ENCODE measurements around the gene CA11. TPM values are rescaled to one million over a fixed set of nuclear protein-coding genes. Genes with fewer than 3 reads are reported as not detected.
A peak's percentile ranks its signal among the peaks of the same experiment; 100 is the strongest.

Gene CA11
- total RNA-seq, 2 experiments from 2014 or later, result 11.1 to 13.0 TPM

DNA sequence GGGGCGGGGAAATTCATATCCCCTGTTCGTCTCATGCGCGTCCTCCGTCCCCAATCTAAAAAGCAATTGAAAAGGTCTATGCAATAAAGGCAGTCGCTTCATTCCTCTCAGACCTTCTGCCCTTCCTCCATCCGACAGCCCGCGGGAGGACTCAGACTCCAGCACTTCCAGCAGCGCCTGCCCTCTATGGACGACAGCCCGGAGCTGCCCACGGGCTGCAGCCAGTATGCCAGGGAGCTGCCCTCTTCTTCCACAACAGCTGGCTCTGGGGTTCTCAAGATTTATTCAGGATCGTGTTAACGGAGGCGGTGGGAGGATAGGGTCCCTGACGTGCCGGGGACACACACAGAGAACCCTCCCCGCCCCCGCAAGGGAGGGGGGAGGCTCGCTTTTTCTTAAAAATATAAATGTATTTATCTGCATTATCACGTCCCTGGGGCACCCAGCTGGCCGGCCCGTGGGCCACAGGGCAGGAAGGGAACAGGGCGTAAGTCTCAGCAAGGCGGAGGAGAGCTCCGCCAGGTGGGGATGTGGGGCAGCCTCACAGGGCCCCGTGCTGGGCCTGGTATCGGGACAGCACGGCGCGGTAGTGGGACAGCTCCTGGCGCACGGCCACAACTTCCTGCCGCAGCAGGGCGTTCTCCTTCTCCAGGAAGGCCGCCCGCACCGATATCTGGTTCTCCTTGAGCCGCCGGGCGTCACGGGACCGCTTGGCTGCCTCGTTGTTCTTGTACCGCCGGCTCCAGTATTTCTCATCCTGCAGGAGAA lies 15.5 kb downstream of the CA11 start:
- Mint-ChIP-seq H3K27me3 (no peaks in the 10 kb centered on the region), H3K36me3 (ENCODE audit: low read depth) (peaks cover 4% of the 10 kb centered on the region), H3K4me3 (no peak overlapping the region), H3K4me1 (ENCODE audit: low read depth) (peaks cover 41% of the 10 kb centered on the region), H3K27ac (no peak overlapping the region), H3K9me3 (no peaks in the 10 kb centered on the region)
- DNase-seq (no peak), ATAC-seq (no peak)
- POLR2A ChIA-PET, result interaction anchor here (0.6 to 9.6 kb wide), 2 partner anchors 11 to 243 kb away, joined by 3 to 154 read pairs; partner anchors contain the start of genes FAM83E, RPL18 and SPHK2
- intact Hi-C loops (cut with micrococcal nuclease), result loop anchor here (10.0 kb wide), 1 partner anchor 244 kb away; the partner anchor contains the start of gene PPP1R15A
- TF ChIP-seq CTCF (IDR thresholded peaks at IDR 0.05), result no peak
- CTCF ChIA-PET, result interaction anchor here (1.1 kb wide), 1 partner anchor 13 kb away, joined by 3 read pairs; no protein-coding TSS in a partner anchor

GRCh38 chr19:48629599-48630295 lies 16.2 kb downstream of the CA11 start:
- Mint-ChIP-seq H3K4me3 (no peak overlapping the region), H3K4me1 (ENCODE audit: low read depth) (peaks cover 40% of the 10 kb centered on the region), H3K36me3 (ENCODE audit: low read depth) (peaks cover 4% of the 10 kb centered on the region), H3K27ac (no peak overlapping the region), H3K27me3 (no peaks in the 10 kb centered on the region), H3K9me3 (no peaks in the 10 kb centered on the region)
- POLR2A ChIA-PET, result interaction anchor here (0.6 to 9.6 kb wide), 2 partner anchors 10 to 244 kb away, joined by 3 to 154 read pairs; partner anchors contain the start of genes FAM83E, RPL18 and SPHK2
- no peak for ATAC-seq
- CTCF ChIA-PET, result interaction anchor here (1.1 kb wide), 1 partner anchor 13 kb away, joined by 3 read pairs; no protein-coding TSS in a partner anchor
- peak; percentile 46 for DNase-seq
- no peak for TF ChIP-seq CTCF (IDR thresholded peaks at IDR 0.05)
- intact Hi-C loops (cut with micrococcal nuclease), result loop anchor here (10.0 kb wide), 1 partner anchor 245 kb away; the partner anchor contains the start of gene PPP1R15A

DNA sequence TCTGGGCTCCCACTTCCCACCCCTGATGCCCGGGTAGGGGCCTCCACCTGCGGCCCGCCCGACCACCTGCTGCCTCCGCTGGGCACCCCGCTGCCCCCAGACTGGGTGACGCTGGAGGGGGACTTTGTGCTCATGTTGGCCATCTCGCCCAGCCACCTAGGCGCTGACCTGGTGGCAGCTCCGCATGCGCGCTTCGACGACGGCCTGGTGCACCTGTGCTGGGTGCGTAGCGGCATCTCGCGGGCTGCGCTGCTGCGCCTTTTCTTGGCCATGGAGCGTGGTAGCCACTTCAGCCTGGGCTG lies 16.7 kb downstream of the CA11 start:
- ATAC-seq, result no peak
- peaks cover 41% of the 10 kb centered on the region for H3K4me1 Mint-ChIP-seq (ENCODE audit: low read depth)
- CTCF ChIA-PET, result no interaction called here
- no peak for TF ChIP-seq CTCF (IDR thresholded peaks at IDR 0.05)
- H3K27ac Mint-ChIP-seq, result no peak overlapping the region
- intact Hi-C loops (cut with micrococcal nuclease), result no loop called here
- POLR2A ChIA-PET, result interaction anchor here (9.6 kb wide), 1 partner anchor 10 kb away, joined by 154 read pairs; the partner anchor contains the start of genes FAM83E, RPL18 and SPHK2
- no peak overlapping the region for H3K4me3 Mint-ChIP-seq
- H3K27me3 Mint-ChIP-seq, result no peaks in the 10 kb centered on the region
- H3K9me3 Mint-ChIP-seq, result no peaks in the 10 kb centered on the region
- DNase-seq, result no peak
- peaks cover 4% of the 10 kb centered on the region for H3K36me3 Mint-ChIP-seq (ENCODE audit: low read depth)

DNA sequence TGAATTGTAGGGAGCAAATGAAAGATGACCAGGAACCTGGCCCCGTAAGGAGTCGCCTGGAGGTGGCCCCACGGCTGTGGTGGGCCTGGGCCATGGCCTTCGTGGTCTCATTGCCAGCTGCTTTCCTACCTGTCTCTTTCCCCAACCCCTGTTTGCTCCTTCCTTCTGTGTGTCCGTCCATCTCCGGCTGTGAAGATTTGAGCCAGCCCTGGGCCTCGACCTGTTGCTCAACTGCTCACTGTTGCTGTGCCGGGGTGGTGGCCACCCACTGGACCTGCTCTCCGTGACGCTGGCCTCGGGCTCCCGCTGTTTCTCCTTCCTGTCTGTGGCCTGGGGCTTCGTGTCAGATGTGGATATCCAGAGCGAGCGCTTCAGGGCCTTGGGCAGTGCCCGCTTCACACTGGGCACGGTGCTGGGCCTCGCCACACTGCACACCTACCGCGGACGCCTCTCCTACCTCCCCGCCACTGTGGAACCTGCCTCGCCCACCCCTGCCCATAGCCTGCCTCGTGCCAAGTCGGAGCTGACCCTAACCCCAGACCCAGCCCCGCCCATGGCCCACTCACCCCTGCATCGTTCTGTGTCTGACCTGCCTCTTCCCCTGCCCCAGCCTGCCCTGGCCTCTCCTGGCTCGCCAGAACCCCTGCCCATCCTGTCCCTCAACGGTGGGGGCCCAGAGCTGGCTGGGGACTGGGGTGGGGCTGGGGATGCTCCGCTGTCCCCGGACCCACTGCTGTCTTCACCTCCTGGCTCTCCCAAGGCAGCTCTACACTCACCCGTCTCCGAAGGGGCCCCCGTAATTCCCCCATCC lies 17.3 kb downstream of the CA11 start:
- DNase-seq (no peak), ATAC-seq (no peak)
- no peaks in the 10 kb centered on the region for H3K9me3 Mint-ChIP-seq
- TF ChIP-seq CTCF (IDR thresholded peaks at IDR 0.05), result no peak
- peak overlapping the region; percentile 3 for H3K27ac Mint-ChIP-seq
- ChIA-PET POLR2A (interaction anchor here (9.6 kb wide), 1 partner anchor 9 kb away, joined by 154 read pairs; the partner anchor contains the start of genes FAM83E, RPL18 and SPHK2), CTCF (no interaction called here)
- H3K4me3 Mint-ChIP-seq, result no peak overlapping the region
- intact Hi-C loops (cut with micrococcal nuclease), result no loop called here
- H3K27me3 Mint-ChIP-seq, result no peaks in the 10 kb centered on the region
- H3K36me3 Mint-ChIP-seq (ENCODE audit: low read depth), result peaks cover 6% of the 10 kb centered on the region
- peaks cover 42% of the 10 kb centered on the region for H3K4me1 Mint-ChIP-seq (ENCODE audit: low read depth)
